Limb (tissue), 2 donors: Measurements from ENCODE around the gene ZNF415.
A peak's percentile ranks its signal among the peaks of the same experiment; 100 is the strongest.
"Not testable (repeated sequence)": the region's sequence is repeated elsewhere in the genome, so short reads cannot be mapped to it uniquely, and the experiment has no call there.

Experiments used
- DNase-seq, 2 donors: peaks; one replicate each; pipeline ENCODE4 v3.0.0-alpha.2; 2016; ENCODE audit errors: extremely low spot score in 2 of 2

Gene ZNF415

DNA sequence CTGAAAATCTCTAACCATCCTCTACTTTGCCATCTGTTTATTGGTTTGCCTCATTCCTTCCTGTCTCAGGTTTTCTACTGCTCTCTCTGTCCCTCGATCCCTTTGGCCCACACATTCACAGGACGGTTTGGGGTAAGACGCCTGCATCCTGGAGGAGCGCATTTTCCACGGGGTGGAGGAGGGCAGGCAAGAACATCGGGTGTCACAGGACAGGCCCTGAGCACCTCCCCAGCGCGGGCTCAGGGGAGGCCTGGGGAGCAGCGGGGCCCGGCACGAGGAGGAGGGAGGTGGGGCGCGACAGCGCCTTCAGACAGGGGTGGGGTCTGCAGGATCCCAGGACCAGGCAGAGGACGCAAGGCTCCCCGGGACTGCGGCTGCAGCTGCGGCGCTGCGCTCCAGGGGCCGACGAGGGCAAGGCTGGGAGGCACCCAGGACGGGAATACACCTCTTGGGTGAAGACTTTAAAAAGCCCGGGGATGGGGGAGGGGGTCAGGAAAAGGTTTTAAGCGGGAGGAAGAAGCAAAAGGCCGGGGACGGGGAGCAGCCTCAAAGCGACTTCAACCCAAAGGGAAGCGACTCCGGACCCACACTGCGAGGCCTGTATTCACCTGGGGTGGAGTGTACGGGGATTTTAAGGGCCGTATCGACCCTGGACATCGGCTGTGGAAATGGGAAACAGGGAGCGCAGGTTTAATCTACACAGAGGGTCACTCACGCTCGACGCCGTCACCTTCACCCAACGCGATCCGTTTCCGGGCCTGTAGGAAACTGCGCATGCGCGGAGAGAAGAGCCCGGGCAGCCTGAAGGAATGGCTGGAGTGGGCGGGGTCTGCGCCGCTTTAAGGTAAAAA is at the start of gene ZNF415:
ZNF415 (minus strand) TSS at position 770 of the 851 bp plus-strand sequence. CDS start 10,234 bp downstream, outside the sequence.
- peak; percentile 90 to 92 for DNase-seq

- no peak for DNase-seq
These were observed 49.5 kb upstream of the ZNF415 start for GRCh38 chr19:53182202-53182601.

- no peak for DNase-seq
These were observed 45.3 kb upstream of the ZNF415 start for GRCh38 chr19:53177986-53178385.

DNA sequence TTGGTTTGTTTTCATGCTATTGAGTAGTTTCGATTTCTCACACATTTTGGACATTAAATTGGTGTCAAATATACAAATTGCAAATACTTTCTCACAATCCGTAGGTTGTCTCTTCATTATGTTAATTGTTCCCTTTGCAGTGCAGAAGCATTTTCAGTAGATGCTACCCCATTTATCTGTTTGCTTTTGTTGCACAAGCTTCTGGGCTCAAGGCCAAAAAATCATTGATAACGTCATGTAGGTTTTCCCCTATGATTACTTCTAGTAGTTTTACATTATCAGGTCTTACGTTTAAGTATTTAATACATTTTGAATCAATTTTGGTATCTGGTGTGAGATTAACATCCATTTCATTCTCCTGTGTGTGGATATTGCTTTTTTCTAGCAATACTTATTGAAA is 40.2 kb upstream of the ZNF415 start:
- DNase-seq, result no peak

DNA sequence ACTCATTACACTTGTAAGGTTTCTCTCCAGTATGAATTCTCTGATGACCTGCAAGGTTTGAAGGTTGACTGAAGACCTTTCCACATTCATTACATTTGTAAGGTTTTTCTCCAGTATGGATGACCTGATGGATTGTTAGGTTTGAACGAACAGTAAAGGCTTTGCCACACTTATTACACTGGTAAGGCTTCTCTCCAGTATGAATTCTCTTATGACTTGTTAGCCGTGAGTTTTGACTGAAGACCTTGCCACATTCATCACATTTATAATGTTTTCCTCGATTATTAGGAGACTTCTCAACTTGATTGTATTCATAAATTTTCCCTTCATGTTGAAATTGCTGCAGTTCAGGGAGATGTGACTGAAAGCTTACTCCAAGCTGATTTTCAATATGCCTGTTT is 33.0 kb upstream of the ZNF415 start:
- DNase-seq, result no peak

GRCh38 chr19:53161123-53161522 is 28.4 kb upstream of the ZNF415 start:
- no peak for DNase-seq

- no peak for DNase-seq
These were observed 27.6 kb upstream of the ZNF415 start for GRCh38 chr19:53160350-53160749.

DNA sequence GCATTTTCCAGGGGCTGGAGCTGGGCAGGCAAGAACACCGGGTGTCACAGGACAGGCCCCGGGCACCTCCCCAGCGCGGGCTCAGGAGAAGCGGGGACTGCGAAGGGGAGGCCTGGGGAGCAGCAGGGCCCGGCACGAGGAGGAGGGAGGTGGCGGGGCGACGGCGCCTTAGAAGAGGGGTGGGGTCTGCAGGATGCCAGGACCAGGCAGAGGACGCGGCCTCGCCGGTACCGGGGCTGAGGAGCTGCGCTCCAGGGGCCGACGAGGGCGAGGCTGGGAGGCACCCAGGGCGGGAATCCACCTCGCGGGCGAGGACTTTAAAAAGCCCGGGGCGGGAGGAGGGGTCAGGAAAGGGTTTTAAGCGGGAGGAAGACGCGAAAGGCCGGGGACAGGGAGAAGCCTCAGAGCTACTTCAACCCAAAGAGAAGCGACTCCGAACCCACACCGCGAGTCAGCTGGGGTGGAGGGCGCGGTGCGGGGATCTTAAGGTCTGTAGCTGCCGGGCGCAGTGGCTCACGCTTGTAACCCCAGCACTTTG is 25.5 kb upstream of the ZNF415 start:
- DNase-seq, result peak; percentile 10 to 56

DNA sequence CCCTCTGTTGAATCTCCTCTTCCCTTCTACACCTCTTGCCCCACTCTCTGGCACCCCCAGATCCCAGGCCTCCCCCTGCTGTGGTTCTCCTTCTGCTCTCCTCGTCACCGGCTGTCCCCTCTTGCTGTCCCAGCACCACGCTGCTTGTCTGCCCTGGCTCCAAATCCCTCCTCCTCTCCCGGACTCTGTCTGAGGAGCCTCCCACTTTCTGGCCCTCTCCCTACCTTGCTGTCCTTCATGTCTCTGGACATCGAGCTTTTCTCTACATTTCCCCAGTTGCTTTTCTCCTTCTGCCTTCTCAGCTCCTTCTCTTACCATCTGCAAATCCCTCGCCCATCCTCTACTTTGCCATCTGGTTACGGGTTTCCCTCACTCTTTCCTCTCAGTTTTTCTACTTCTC is 24.9 kb upstream of the ZNF415 start:
- DNase-seq, result peak in 1 of 2 donors; percentile 28

DNA sequence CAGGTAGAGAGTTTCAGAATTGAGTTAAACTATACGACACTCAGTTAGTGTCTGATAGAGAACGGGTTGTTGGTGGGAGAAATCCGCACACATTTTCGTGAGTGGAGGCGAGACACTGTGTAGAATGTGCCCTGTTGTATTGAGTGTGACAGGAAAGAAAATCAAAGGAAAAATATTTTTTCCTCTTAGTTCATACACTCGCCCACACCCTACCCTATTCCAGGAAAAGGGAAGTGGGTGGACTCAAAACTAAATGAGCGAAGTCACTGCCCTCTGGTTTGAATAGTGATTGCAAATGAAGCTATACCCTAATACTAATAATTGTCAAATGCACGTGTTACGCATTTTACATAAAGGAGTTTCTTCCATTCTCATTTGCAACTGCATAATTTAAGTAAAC is 24.1 kb upstream of the ZNF415 start:
- DNase-seq, result no peak

DNA sequence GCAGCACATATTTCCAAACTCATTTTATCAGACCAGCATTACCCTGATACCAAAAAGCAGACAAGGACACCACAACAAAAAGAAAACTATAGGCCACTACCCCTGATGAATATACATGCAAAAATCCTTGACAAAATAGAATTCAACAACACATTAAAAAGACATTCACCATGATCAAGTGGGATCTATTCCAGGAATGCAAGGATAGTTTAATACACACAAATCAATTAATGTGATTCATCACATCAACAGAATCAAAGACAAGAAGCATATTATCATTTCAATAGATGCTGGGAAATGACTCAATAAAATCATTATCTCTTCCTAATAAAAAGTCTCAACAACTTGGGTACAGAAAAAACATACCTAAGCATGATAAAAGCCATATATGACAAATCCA is 14.9 kb upstream of the ZNF415 start:
- DNase-seq, result no peak

- DNase-seq, result no peak
These were observed 7.6 kb upstream of the ZNF415 start for GRCh38 chr19:53140351-53140750.

DNA sequence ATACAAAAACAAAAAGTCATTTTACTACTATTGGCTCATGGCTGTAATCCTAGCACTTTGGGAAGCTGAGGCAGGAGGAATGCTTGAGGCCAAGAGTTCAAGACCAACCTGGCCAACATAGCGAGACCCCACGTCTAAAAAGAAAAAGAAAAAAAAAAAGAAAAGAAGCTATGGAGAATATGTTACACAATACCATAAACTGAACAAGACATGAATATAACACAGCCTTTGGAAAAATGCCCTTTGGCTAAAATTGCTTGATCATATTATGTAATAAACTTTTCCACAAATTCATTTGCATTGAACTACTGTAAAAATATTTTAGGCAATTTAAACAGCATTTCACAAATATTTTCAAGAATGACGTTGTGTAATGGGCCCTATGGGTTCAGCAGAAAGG is 3.7 kb upstream of the ZNF415 start:
- DNase-seq, result no peak

DNA sequence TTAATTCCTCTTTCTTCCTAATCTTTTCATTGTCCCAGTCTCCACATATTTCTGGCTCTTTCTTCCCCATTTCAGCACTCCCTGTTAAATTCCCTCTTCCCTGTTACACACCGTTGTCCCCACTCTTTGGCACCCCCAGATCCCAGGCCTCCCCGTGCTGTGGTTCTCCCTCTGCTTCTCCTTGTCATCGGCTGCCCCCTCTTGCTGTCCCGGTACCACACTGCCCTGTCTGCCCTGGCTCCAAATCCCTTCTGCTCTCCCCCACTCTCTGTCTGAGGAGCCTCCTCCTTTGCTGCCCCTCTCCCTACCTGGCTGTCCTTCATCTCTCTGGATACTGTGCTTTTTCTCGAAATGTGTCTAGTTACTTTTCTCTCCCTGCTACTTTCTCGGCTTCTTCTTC is 983 bp downstream of the ZNF415 start:
- no peak for DNase-seq

- no peak for DNase-seq
These were observed 1.6 kb downstream of the ZNF415 start for GRCh38 chr19:53131085-53131590.

DNA sequence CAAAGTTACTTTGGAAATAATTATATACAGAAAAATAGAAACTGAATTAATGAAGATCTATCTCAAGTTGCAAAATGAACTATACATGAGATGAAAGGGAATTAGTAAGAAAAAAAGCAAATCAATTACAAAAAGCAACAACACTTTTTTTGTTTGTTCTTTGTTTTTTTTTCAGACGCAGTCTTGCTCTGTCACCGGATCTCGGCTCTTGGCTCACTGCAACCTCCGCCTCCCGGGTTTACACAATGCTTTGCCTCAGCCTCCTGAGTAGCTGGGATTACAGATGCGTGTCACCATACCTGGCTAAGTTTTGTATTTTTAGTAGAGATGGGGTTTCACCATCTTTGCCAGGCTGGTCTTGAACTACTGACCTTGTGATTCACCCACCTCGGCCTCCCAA is 2.2 kb downstream of the ZNF415 start:
- DNase-seq, result no peak

DNA sequence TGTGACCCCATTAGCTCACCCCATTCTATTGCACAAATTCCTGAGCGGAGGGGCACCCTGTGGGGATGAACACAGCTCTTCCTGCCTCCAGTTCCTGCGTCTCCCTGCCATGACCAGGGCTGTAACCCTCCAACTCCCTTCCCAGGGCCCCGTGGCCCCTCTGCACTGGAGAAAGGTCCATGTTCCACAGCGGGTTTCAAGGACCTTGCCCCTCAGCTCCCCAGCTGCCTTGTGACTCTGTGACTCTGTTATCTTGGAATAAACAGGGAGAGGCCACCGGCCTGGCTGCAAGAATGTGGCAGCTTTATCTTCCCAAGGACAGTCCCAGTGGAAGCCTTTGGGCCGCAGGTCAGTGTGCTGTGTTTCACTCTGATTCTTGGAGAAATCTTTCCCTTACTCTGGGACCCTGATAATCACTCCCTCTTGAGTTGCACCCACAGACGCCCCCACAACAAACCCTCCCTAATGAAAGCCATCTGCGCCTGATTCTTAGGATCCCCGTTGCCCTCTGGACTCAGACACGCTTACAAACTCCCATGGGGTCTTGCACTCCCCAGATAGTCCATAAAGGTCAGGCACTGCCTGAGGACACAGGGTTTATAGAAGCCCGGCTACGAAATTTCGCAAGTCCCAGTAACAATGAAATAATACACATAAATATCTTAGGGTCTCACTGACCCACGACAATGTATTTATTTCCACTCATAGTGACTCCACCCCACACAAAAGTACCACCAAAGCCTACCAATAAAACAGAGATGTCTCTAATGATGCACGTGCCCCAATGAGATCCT is 5.8 kb downstream of the ZNF415 start:
- not testable (repeated sequence) for DNase-seq

GRCh38 chr19:53123400-53123799 is 9.3 kb downstream of the ZNF415 start:
- DNase-seq, result no peak

DNA sequence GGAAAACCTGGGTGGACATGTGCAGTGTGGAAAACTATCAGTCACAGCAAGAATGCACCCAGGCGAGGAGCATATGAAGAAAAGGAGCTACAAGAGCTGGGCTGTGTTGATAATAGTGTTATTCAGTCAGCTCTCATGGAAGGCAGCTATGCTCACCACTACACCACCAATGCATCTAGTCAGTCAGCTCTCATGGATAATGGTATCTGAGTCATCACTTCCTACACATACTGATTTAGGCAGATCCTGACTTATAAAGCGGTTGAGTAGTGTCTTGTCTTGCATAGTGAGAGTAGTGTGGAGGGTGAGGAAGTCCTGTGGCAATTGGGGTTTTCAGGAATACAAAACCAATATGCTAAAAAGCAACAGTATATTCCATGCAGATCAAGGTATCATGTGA is 20.4 kb downstream of the ZNF415 start:
- DNase-seq, result no peak

DNA sequence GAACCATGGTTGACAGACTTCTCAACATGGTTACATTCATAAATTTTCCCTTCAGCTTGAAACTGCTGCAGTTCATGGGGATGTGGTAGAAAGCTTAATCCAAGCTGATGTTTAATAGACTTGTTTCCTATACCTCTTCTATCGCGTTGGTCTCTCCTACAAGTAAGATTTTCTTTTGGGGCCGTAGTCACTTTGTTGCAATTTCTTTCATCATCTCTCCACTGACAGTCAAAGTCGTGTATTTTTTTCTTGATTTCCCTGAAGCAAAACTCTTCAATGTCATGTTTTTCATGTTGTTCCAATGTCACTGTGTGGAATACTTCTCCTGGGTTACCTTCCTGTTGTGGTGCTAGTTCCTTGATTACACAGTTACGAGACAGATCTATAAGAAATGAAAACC is 23.2 kb downstream of the ZNF415 start:
- DNase-seq, result no peak

DNA sequence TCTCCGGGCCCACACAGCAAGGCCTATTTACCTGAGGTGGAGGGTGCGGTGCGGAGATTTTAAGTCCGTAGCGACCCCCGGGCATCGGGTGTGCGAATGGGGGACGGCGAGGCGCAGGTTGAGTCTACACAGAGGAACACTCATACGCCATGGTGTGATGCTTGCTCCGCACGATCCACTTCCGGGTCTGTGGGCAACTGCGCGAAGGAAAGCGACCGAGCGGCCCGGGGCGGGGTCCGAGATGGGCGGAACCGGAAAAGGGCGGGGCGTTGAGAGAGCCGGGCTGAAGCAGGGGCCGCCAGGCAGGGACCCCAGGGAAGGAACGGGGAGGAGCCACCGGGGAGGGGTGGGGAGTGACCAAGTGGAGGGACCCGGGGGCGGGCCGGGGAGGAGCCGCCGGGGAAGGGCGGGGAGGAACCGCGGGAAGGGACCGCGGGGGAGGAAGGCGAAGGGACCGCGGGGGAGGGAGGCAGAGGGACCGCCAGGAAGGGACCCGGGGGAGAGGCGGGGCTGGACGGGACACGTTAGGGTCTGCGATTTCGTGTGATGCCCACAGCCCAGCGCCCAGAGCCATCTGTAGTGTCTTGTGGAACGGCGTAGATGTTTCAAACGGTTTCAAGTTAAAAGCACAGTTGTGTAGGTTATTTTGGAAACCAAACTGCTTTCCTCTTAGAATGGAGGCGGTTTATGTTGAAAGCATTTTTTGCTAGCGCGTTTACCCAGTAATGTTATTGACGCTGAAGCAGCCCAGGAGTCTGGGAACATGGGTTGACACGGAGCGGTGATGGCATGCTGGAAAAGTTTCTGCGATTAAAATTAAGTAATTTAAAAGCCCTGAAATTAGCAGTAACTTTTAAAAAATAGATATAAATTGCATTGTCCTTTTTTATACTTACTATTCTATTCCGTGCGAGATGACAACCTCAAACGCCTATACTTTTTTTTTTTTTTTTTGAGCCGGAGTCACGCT is 29.2 kb downstream of the ZNF415 start, which contains the start of gene ZNF160:
ZNF160 (minus strand) TSS at position 189 of the 970 bp plus-strand sequence. CDS start 17,146 bp downstream, outside the sequence.
- peak; percentile 94 to 99 for DNase-seq
